Vagina (tissue), 2 donors: ENCODE results near the gene SMAD6. TPM values are rescaled to one million over a fixed set of nuclear protein-coding genes. Genes with fewer than 3 reads are reported as not detected.
A peak's percentile ranks its signal among the peaks of the same experiment; 100 is the strongest.

Experiments
- DNase-seq, 2 donors: peaks; one replicate each; pipeline ENCODE4 v3.0.0-alpha.2; 2017; ENCODE audit errors: extremely low spot score in 2 of 2
- H3K27ac ChIP-seq: fragments of 200-600 bp; sonication (generic); one replicate; pipeline ENCODE4 v1.5.1; 2019
- H3K27me3 ChIP-seq: fragments of 200-600 bp; sonication (generic); one replicate; pipeline ENCODE4 v1.5.1; 2019
- H3K36me3 ChIP-seq, 2 donors: fragments of 200-600 bp; sonication (generic); one replicate each; pipeline ENCODE4 v1.5.1; 2017 to 2019
- H3K4me1 ChIP-seq: fragments of 200-600 bp; sonication (generic); one replicate; pipeline ENCODE4 v1.5.1; 2019
- H3K4me3 ChIP-seq, 2 donors: fragments of 200-600 bp; sonication (generic); 1 replicate in 1 of 2; 2 replicates in 1 of 2; pipeline ENCODE4 v1.5.1; 2016 to 2019
- H3K9me3 ChIP-seq: fragments of 200-600 bp; sonication (generic); one replicate; pipeline ENCODE4 v1.5.1; 2019
- POLR2A ChIP-seq, 2 donors: fragments of 450-650 bp; IDR thresholded peaks; one replicate each; pipeline ENCODE4 v1.6.1; 2017; ENCODE audit warnings: antibody characterized with exemption in 2 of 2, mild to moderate bottlenecking in 2 of 2, moderate library complexity in 2 of 2
- POLR2AphosphoS5 ChIP-seq, 2 donors: sonication (generic); formaldehyde crosslinking; IDR thresholded peaks; one replicate each; pipeline ENCODE4 v1.9.0; 2017; ENCODE audit warnings: antibody characterized with exemption in 2 of 2, mild to moderate bottlenecking in 2 of 2, low read depth in 1 of 2; ENCODE audit not compliant: insufficient read depth in 1 of 2
- intact Hi-C: fragments of 100-400 bp; cut with DNase I; formaldehyde crosslinking; loops from one replicate; pipeline ENCODE4 v1.15.1; 2023
- total RNA-seq: library from RNA; depleted of rRNA; stranded (reverse); fragments of >200 nt; gene quantifications from one replicate; pipeline ENCODE4 v1.2.3, GENCODE V29; 2016
- TF ChIP-seq, protein P1 (sequence below), 3 experiments: fragments of 450-650 bp in 2 of 3; fragments of 200-600 bp in 1 of 3; sonication (generic) in 1 of 3; IDR thresholded peaks; one replicate each; pipeline ENCODE4 v1.5.1; 2017 to 2019; ENCODE audit warnings: antibody characterized with exemption in 3 of 3, mild to moderate bottlenecking in 2 of 3, moderate library complexity in 2 of 3

The SMAD6 gene
- total RNA-seq, 1 donor from 2014 or later: 28.5 TPM

DNA sequence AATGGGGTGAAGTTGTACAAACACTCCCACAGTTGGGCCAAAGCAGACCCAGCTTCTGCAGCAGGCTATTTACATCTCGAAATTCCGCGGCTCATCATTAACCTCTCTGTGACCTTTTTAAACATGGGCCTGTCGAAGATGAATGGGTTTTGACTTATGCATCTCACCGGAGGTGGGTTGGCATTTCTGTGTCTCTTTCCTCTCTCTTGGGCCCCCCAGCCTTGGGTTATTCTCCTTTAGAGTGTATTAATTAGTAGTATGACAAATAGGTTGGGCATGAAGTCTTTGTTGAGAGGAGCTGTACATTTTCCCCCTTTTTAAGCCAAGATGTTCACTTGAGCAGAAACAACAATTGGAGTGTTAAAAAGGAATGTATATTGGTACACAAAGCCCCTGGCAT lies 9.8 kb downstream of the SMAD6 start:
- peaks cover 55% of the 10 kb centered on the region for H3K4me1 ChIP-seq
- no peaks in the 10 kb centered on the region for H3K9me3 ChIP-seq
- no peak for DNase-seq
- H3K27ac ChIP-seq: no peak overlapping the region
- no peaks in the 10 kb centered on the region for H3K27me3 ChIP-seq
- no peaks in the 10 kb centered on the region for H3K36me3 ChIP-seq
- TF ChIP-seq, protein P1, sequence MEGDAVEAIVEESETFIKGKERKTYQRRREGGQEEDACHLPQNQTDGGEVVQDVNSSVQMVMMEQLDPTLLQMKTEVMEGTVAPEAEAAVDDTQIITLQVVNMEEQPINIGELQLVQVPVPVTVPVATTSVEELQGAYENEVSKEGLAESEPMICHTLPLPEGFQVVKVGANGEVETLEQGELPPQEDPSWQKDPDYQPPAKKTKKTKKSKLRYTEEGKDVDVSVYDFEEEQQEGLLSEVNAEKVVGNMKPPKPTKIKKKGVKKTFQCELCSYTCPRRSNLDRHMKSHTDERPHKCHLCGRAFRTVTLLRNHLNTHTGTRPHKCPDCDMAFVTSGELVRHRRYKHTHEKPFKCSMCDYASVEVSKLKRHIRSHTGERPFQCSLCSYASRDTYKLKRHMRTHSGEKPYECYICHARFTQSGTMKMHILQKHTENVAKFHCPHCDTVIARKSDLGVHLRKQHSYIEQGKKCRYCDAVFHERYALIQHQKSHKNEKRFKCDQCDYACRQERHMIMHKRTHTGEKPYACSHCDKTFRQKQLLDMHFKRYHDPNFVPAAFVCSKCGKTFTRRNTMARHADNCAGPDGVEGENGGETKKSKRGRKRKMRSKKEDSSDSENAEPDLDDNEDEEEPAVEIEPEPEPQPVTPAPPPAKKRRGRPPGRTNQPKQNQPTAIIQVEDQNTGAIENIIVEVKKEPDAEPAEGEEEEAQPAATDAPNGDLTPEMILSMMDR (IDR thresholded peaks at IDR 0.05): no peak
- intact Hi-C loops: no loop called here
- no peak overlapping the region for H3K4me3 ChIP-seq

DNA sequence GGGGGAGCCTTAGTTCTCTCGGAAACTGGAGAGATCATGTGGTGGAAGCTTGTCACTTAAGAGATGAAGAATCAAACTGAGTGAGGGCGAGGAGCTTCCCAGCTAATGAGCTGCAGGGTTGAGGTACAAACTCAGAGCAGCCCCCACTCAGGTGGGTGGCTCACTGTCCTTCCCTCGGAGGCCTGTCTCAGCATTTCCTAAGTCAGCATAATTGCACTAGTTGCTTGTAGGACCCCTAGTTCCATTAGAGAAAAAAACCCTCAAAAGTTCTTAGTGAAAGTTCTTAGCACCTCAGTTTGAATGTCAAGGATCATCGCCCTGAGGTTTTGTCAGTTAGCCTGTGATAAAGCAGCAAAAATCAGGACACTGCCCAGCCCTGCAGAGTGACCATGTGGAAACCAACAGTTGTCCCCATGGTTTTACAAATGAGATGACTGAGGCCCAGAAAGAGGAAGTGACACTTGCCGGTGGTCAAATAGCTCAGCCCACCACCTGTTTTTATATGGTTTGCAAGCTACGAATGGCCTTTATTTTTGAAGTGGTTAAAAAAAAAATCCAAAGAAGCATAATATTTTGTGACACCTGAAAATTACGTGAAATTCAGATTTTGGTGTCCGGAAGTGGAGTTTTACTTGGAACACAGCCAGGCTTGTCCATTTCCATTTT lies 11.9 kb downstream of the SMAD6 start:
- no peak for TF ChIP-seq POLR2A (IDR thresholded peaks at IDR 0.05)
- no peak for TF ChIP-seq POLR2AphosphoS5 (IDR thresholded peaks at IDR 0.05; ENCODE audit: insufficient read depth in 1 of 2, low read depth in 1 of 2)
- TF ChIP-seq, protein P1 (IDR thresholded peaks at IDR 0.05): no peak
- peak overlapping the region; percentile 2 for H3K27ac ChIP-seq
- no peaks in the 10 kb centered on the region for H3K36me3 ChIP-seq
- no peak for DNase-seq
- intact Hi-C loops: no loop called here
- H3K27me3 ChIP-seq: no peaks in the 10 kb centered on the region
- H3K9me3 ChIP-seq: no peaks in the 10 kb centered on the region
- no peak overlapping the region for H3K4me3 ChIP-seq
- H3K4me1 ChIP-seq: peaks cover 50% of the 10 kb centered on the region

DNA sequence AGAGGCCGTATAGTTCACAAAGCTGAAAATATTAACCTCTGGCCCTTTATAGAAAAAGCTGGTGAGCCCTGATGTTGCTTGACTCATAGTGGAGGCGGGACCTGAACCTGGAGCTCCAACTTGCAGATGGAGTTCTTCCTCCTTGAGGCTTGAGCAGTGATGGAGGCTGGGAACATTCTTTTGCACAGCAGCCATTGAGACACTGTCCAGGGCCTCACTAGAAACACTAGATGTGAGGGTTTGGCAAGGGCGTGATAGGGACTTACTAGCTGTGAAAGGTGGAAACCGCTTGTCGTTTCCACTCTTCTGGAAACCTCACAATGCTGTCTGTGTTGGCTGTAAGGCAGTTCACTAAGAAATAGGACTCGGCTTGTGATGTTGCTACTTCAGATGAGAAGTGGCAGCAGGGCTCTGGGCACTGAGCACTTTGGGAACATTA lies 12.5 kb downstream of the SMAD6 start:
- peaks cover 56% of the 10 kb centered on the region for H3K4me1 ChIP-seq
- no peak overlapping the region for H3K4me3 ChIP-seq
- TF ChIP-seq POLR2AphosphoS5 (IDR thresholded peaks at IDR 0.05; ENCODE audit: insufficient read depth in 1 of 2, low read depth in 1 of 2): no peak
- TF ChIP-seq POLR2A (IDR thresholded peaks at IDR 0.05): no peak
- TF ChIP-seq, protein P1 (IDR thresholded peaks at IDR 0.05): no peak
- DNase-seq: no peak
- H3K36me3 ChIP-seq: no peaks in the 10 kb centered on the region
- peak overlapping the region; percentile 2 for H3K27ac ChIP-seq
- intact Hi-C loops: no loop called here
- no peaks in the 10 kb centered on the region for H3K9me3 ChIP-seq
- H3K27me3 ChIP-seq: no peaks in the 10 kb centered on the region

DNA sequence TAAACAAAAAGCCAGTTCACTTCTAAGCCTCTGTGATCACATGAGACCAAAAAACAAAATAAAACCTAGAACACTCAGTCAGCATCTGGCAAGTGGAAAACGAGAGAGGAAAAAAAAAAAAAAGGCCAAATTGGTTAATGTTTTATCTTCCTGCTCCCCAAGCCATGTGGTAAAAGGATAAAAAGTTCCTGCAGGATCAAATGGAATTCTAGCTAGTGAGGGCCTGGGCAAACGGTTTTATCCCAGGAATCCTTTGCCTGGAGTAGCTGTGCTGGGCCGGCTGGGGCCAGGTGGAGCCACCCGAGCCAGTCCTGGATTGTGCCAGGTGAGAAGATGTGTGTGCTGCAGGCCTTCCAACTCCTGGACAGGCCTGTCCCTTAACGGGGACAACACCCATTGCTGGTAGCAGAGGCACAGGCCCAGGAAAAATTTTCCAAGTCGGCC lies 13.2 kb downstream of the SMAD6 start:
- no peaks in the 10 kb centered on the region for H3K27me3 ChIP-seq
- H3K9me3 ChIP-seq: no peaks in the 10 kb centered on the region
- no peak overlapping the region for H3K4me3 ChIP-seq
- DNase-seq: no peak
- H3K4me1 ChIP-seq: peaks cover 62% of the 10 kb centered on the region
- H3K36me3 ChIP-seq: no peaks in the 10 kb centered on the region
- TF ChIP-seq POLR2A (IDR thresholded peaks at IDR 0.05) (no peak), POLR2AphosphoS5 (IDR thresholded peaks at IDR 0.05; ENCODE audit: insufficient read depth in 1 of 2, low read depth in 1 of 2) (no peak)
- TF ChIP-seq, protein P1 (IDR thresholded peaks at IDR 0.05): no peak
- intact Hi-C loops: no loop called here
- H3K27ac ChIP-seq: peak overlapping the region; percentile 2
